ENCODE measurements around the gene CGREF1.
"Not testable (repeated sequence)": the region's sequence is repeated elsewhere in the genome, so short reads cannot be mapped to it uniquely, and the experiment has no call there.

CGREF1 gene

DNA sequence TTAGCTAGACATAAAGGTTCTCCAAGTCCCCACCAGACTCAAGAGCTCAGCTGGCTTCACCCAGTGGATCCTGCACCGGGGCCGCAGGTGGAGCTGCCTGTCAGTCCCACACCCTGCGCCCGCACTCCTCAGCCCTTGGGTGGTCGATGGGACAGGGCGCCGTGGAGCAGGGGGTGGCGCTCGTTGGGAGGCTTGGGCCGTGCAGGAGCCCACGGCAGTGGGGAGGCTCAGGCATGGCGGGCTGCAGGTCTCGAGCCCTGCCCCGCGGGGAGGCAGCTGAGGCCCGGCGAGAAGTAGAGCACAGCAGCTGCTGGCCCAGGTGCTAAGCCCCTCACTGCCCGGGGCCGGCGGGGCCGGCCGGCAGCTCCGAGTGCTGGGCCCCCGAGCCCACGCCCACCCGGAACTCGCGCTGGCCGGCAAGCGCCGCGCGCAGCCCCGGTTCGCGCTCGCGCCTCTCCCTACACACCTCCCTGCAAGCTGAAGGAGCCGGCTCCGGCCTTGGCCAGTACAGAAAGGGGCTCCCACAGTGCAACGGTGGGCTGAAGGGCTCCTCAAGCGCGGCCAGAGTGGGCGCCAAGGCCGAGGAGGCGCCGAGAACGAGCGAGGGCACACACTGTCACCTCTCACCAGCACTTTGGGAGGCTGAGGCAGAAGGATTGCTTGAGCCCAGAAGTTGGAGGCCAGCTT lies 7.4 kb downstream of the CGREF1 start:
- not testable (repeated sequence) for DNase-seq (ENCODE audit: low read depth)

DNA sequence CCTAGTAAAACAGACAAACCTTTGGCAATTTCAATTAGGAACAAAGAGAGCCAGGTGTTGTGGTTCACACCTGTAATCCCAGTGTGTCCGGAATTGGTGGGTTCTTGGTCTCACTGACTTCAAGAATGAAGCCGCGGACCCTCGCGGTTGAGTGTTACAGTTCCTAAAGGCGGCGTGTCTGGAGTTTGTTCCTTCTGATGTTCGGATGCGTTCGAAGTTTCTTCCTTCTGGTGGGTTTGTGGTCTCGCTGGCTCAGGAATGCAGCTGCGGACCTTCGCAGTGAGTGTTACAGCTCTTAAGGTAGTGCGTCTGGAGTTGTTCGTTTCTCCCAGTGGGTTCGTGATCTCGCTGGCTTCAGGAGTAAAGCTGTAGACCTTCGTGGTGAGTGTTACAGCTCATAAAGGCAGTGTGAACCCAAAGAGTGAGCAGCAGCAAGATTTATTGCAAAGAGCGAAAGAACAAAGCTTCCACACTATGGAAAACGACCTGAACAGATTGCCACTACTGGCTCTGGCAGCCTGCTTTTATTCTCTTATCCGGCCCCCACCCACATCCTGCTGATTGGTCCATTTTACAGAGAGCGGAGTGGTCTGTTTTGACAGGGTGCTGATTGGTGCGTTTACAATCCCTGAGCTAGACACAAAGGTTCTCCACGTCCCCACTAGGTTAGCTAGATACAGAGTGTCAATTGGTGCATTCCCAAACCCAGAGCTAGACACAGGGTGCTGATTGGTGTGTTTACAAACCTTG lies 8.2 kb downstream of the CGREF1 start:
- not testable (repeated sequence) for DNase-seq (ENCODE audit: low read depth)

DNA sequence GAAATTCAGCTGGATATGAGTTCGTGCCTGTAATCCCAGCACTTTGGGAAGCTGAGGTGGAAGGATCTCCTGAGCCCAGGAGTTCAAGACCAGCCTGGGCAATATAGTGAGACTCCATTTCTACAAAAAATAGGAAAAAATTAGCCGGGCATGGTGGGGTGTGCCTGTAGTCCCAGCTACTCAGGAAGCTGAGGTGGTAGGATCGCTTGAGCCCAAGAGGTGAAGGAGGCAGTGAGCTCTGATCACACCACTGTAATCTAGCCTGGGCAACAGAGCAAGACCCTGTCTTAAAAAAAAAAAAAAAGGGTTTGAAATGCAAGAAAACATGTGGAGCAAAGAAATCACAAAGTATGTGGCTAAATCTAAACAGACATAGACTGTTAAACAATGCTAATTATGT lies 9.8 kb downstream of the CGREF1 start:
- no peak for DNase-seq (ENCODE audit: low read depth)

DNA sequence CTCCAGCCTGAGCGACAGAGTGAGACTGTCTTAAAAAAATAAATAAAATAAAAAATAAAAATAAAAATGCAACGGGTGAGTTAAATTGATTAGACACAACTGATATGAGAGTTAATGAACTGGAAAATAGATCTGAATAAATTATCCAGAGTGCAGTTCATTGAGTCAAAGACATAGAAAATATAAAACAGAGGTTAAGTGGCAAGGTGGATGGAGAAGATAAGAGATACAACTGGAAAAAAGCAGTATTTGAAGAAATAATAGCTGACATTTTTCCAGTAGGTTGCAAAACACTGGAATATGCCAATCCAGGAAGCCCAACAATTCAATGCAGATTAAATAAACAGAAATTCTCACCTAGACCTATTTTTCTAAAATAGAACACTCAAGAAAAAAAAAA lies 10.7 kb downstream of the CGREF1 start:
- DNase-seq (ENCODE audit: low read depth), result no peak

DNA sequence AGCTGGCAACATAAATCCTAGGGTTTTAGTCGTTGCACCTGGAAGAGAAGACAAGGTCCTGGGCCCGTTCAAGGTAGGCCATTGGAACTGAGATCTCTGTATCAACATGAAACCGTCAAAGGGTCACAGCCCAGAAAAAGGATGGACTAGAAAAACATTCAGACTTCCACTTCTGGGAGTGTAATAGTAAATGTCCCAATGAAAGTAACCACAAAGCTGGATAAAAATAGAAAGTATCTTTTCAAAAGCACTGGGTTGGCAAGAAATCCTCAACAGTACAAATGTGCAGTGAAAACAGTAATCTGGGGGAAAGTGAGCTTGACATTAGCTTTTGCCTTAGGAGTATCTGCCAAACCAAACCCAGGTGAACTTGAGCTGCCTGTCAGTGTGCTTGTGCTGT lies 12.9 kb downstream of the CGREF1 start:
- DNase-seq (ENCODE audit: low read depth), result no peak

DNA sequence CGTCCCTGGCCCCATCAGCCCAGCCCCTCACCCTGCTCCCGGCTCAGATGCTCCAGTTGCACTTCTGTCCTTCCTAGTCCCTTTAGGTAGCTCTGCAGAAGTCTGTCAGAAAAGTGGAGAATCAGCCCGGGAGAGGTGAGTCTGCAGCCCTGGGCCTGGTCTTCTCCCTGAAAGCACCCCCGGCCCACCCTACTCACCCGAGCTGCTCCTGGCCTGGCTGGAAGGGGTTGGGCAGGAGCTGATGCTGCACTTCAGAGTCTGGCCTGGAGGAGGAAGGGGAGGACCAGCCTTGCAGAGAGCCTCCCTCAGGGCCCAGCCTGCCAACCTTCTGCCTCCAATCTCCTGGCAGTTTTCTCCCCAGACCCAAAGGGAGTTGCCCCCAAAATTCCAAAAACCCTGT lies 16.6 kb downstream of the CGREF1 start:
- DNase-seq (ENCODE audit: low read depth), result no peak

DNA sequence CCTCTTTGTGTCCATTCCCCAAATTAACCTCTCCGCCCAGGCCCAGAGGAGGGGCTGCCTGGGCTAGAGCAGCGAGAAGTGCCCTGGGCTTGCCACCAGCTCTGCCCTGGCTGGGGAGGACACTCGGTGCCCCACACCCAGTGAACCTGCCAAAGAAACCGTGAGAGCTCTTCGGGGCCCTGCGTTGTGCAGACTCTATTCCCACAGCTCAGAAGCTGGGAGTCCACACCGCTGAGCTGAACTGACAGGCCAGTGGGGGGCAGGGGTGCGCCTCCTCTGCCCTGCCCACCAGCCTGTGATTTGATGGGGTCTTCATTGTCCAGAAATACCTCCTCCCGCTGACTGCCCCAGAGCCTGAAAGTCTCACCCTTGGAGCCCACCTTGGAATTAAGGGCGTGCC lies 18.9 kb downstream of the CGREF1 start:
- DNase-seq (ENCODE audit: low read depth), result no peak

DNA sequence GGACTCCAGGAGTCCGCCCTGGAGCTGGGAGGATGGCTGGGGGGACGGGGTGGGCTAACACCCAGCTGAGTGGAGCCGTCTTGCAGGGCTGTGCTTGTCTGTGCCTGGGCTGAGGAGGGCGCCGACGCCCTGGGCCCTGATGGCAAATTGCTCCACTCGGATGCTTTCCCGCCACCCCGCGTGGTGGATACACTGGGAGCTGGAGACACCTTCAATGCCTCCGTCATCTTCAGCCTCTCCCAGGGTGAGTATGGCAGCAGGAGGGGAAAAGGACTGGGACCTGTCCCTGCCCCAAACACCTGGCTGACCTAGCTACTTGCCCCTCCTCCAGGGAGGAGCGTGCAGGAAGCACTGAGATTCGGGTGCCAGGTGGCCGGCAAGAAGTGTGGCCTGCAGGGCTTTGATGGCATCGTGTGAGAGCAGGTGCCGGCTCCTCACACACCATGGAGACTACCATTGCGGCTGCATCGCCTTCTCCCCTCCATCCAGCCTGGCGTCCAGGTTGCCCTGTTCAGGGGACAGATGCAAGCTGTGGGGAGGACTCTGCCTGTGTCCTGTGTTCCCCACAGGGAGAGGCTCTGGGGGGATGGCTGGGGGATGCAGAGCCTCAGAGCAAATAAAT lies 19.5 kb downstream of the CGREF1 start:
- DNase-seq (ENCODE audit: low read depth), result no peak

DNA sequence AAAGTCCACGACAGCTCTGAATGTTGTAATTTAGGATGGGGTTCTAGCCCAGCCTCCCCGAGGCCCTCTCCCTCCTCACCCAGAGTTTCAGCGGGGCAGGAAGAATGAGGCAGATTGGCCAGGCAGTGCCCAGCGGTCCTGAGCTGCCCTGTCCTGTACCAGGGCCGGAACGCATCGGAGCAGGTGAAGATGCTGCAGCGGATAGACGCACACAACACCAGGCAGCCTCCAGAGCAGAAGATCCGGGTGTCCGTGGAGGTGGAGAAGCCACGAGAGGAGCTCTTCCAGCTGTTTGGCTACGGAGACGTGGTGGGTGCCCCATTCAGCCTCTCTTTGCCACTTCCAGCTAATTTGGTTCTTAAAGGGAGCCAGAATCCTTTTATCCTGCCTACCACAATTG lies 21.6 kb downstream of the CGREF1 start:
- no peak for DNase-seq (ENCODE audit: low read depth)

DNA sequence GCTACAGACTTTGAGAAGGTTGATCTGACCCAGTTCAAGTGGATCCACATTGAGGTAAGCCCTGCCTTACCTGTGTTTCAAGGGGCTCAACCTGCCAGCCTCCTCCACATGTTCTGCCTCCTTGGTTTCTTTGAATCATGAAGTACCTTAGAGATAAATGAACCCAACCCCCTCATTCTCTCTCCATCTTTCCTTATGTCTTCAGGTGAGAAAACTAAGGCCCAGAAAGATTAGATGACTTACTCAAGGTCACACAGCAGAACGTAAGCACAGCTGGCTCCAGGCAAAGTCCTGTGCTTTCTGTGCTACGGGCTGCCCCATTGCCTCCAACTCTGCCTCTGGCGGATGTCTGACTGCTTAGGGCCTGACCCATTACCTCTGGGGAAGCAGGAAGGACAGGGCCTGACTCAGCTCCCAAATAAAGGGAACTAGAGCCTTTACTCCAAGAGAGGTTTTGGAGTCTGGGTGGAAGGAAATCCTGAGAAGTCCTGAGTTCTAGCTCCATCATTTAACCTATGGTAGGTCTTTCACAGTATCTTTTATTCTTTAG lies 22.1 kb downstream of the CGREF1 start:
- no peak for DNase-seq (ENCODE audit: low read depth)

DNA sequence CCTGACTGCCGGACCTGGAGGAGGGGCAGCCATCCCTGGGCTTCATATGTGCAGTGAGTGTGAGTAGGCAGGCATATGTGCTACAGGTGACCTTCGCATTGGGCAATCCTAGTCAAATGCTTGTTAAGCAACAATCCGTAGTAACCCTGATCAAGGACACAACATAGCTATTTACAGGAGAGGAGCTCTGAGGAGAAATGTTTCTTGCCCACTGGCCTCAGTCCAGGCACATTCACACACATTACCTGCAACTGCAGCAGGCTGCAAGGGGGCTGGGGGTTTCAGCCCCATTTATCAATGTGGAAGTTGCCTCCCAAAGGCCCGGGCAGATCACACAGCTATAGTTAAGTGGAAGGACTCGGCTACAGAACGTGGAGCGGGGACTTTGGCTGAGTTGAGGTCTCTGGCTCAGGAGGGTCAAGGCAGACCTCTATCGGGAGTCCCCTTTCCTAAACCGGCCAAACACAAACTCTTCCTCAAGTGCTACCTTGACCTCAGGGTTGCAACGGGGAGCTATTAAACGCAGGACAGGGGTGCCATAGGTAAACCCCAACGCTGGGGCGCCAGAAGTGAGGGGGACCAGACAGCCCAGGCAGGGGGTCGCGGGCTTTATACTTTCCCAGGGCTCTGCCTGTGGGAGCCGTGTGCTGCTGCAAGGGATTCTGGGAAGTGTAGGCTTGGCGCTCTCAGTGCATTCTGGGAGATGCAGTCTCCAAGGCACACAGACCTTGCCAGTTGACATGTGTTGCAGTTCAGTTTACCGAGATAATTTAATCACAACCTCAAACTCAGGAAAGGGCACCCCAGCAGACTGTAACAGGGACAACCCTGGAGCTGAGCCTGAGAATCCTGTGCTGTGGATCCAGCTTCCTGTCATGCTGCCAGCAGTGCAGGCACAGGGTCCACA lies 22.9 kb downstream of the CGREF1 start:
- no peak for DNase-seq (ENCODE audit: low read depth)

DNA sequence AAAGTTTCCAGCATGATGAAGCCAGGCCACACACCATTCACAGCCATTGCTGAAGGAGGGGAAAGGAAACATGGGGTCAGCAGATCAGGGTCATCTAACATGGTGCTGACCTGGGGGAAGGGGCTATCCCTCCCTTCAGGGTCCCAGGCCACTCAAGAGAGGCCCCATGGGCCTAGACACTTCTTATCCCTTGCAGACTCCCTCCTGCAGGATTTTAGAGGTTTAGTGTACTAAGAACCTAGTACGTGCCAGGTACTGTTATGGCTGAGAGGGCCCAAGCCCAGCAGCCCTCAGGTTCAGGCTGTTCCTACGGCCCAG lies 23.5 kb downstream of the CGREF1 start:
- no peak for DNase-seq (ENCODE audit: low read depth)

DNA sequence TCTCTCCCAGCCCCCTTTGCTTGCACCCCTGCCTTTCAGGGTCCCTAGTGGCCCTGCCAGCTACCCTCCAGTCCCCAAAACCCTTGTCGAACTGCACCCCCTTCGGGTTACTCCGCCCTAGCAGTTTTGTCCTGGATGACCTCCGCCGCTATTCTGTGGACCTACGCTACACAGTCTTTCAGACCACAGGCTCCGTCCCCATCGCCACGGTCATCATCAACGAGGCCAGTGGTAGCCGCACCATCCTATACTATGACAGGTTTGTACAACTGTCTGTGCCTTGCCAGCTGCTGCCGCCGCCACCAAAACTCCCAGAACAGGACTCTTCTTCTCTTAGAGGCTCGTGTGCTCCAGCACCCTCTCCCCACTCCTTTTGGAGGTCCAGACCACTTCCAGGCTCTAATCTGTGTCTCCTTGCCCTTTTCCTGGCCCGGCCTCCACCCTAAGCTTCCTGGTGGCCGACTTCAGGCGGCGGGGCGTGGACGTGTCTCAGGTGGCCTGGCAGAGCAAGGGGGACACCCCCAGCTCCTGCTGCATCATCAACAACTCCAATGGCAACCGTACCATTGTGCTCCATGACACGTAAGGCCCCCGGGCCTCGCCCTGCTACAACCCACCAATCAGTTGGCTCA lies 24.5 kb downstream of the CGREF1 start:
- DNase-seq (ENCODE audit: low read depth), result no peak

DNA sequence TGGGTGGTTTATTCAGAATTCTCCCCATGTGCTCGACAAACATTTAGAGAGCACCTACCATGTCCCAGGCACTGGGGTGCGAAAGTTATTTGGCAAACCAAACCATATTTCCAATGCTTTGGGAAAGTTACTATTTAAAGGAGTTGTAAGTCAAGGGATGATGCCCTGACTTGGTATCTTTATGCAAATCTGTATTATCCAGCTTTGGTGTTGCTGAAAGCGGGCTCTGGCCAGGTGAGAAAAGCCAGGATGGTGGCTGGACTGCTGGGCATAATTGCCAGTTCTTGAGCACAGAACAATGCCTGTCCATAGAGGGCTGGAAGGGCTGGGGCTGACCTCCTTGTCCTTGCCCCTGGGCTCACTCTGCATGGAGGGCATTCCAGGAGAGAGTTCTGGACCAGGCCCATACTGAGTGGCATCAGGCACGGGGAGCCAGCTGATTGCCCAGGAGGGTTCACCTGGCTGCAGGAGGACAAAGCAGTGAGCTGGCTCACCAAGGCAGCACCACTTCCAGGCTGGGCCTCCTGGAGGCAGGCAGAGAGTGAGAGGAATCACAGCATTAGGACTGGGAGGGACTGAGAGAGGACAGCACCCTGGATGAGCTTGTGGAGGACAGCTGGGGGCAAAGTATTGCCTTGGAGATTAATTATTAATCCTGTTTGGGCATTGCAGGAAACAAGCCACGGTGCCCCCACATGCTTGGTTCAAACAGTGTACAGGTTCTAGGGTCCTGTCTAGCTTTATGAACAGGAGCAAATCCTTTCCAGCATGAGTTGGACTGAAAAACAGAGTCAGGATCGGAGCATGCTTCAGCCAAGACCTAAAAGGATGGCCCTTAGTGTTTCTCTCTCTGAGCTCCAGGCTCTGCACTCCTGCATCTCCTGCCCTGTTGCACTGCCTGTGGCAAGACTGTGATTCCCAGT lies 25.2 kb downstream of the CGREF1 start:
- DNase-seq (ENCODE audit: low read depth), result no peak

DNA sequence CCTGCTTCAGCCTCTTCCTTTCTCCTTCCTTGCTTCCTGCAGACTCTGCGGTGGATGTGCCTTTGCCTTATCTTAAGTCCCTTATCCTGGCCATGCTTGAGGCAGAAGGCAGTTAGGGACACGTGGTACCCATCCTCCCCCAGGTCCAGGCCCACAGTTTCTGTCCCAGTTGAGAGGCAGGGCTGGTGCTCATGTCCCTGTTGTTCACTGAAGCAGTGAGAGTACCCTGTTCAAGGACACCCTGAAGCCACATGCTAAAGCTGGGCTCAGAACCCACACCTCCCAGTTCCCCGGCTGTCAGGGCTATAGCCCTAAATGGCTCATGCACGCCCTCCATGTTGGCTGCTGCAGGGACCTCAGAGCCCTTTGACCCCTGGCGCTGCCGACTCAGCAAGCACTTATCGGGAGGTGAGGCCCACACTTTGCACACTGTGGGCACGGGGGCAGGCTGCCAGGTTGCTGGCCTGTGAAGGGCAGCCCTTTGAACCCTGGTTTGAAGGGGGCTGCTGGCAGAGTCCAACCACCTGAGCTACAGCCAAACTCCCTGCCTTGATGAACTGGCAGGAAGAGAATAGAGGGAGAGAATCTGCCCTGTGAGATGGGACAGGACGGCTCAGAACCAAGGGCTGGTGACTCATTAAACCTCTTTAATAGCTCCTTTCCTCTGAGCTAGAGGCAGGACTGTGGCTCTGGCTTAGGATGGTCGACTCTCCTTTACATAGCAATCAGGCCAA lies 26.1 kb downstream of the CGREF1 start:
- DNase-seq (ENCODE audit: low read depth), result no peak

DNA sequence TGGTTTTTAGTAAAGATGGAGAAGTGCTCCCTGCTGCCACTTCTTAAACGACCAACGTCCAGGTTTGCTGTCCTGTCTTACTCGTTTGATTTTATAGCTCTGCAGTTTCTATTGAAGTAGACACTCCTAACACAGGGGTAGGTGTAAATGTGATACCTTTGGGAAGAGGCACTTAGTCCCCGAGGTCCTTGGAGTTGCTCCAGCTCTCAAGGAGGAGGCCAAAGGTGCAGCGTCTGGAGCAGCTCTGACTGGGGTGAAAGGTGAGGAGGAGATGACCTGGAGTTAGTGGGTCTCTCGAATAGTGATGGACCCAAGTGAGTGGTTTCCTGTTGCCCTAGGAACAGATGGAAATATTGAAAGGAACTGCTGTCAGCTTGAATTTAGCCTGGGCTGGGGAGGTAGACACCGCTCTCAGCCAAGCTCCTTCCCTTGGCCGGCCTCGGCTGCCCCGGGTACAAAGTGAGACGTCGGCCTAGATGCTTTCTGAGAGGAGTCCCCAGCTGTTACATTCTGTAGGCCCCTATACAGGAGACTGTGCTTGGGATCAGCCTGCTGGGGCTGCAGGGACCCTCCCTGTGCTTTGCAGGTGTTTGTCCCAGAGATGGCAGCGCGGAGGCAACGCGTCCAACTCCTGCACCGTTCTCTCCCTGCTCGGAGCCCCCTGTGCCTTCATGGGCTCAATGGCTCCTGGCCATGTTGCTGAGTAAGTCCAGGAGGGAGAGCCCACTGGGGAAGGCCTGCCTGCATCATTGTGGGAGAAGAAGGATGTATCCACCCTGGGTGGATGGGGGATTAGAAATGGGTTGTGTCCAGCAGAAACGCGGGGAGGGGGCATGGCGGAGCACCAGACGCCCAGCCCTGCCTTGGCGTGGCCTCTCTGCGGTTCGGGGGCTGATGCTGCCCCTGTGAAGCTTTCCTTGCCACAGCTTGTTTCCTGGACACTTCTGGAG lies 26.9 kb downstream of the CGREF1 start:
- no peak for DNase-seq (ENCODE audit: low read depth)

DNA sequence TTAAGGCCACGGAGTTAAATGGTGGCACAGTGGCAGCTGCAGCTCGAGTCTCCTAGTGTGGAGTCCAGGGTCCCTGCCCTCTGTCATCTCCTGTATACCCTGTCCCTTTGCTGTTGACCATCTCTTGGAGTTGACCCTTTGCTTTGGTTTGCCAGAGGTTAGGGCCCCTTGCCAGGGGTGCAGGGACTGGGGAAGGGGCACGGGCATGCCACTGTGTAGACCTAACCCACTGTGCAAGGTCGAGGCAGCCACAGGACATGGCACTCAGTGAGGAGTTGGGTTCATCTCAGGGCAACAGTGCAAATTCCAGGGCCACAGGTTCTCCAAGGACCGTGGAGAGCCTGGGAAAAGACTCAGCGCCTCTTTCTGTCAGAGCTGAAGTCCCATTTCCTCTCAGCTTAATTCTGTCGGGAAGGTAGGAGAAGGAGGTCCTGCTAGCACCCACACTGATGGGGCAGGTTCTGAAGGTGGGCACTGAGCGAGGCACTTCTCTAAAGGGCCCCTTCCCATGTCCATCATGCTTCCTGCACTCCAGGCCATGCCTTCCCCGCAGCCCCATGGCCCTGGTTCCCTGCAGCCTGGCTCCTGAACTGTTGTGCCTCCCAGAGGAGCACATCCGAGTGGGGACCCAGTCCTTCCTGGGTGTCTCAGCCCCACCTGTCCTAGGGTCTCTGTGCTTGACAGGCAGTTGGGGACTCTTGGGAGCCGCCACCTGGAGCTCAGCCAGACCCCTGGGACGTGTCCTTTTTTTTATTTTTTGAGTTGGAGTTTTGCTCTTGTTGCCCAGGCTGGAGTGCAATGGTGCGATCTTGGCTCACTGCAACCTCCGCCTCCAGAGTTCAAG lies 29.6 kb downstream of the CGREF1 start:
- no peak for DNase-seq (ENCODE audit: low read depth)

DNA sequence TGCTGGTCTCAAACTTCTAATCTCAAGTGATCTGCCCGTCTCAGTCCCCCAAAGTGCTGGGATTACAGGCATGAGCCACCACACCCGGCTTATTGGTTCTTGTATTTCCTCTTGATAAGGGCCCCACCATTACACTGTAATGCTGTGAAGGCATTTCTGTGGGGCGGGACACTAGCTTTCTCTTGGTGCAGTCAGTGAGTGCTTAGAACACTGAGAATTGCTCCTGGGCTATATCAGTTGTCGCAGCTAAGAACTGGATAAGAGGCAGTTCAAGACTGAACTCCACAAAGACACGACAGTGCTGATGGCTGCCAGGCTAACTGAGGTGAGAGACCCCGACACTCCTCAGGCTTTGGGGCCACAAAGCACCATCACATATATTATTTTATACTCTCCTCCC lies 30.3 kb downstream of the CGREF1 start:
- DNase-seq (ENCODE audit: low read depth), result no peak

Data from HS-27A (cell line).